Mononuclear cell (primary cell): ENCODE results near the gene SFT2D1. TPM values are rescaled to one million over a fixed set of nuclear protein-coding genes. Genes with fewer than 3 reads are reported as not detected.

Experiments
- H3K27me3 ChIP-seq: 2 replicates; pipeline ENCODE4 v1.6.0; 2011; ENCODE audit warnings: low read length, control low read depth; ENCODE audit not compliant: insufficient read depth
- H3K4me1 ChIP-seq: 2 replicates; pipeline ENCODE4 v1.5.1; 2011; ENCODE audit warnings: mild to moderate bottlenecking, low read length, control low read depth; ENCODE audit not compliant: insufficient read depth
- H3K4me3 ChIP-seq: 2 replicates; pipeline ENCODE4 v1.5.1; 2011; ENCODE audit warnings: mild to moderate bottlenecking, low read length, moderate library complexity
- H3K9me3 ChIP-seq: 2 replicates; pipeline ENCODE4 v1.5.1; 2011; ENCODE audit warnings: low read depth, mild to moderate bottlenecking, control low read depth, low read length
- total RNA-seq: library from RNA; depleted of rRNA; stranded (reverse); fragments of >200 nt; gene quantifications from one replicate; pipeline ENCODE4 v1.2.3, GENCODE V29; 2012

The SFT2D1 gene
- total RNA-seq, 1 donor = 14.2 TPM

DNA sequence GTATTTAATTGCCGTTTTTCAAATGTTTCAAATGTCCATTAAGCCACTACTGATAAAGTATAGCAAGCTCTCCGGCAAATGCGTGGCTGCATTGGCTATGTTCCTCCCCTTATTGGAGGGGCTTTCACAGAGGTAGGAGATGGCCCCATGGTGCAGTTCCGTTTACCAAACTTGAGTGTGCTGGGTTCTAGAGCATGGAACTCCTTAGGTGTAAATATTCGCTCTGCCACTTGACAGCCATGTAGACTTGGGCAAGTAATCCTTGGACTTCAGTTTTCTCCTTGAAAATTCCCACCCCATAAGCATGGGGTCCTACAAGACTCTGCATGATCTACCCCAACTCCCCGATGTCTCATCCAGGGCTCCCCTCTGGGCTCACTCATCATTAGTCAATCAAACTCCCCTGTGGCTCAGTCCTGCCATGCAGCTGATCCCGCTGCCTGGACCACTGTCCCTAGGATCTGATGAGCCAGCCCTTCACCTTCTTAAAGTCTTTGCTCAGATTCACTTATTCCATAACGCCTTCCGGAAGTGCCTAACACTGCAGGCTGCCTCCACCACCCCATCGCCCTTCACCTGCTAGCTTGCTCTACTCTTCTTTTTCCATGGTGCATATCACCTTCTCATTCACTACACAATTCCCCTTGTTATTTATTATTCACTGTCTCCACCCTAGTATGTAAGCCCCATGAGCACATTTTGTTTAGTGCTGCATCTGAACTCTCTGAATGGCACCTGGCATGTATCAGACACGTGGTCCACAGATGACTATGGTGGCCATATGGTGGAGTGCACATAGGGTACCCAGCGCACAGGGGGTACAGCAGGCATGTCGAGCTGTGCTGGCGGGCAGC, 52.9 kb downstream of the SFT2D1 start:
- no peaks in the 10 kb centered on the region for H3K9me3 ChIP-seq
- peaks cover 3% of the 10 kb centered on the region for H3K4me1 ChIP-seq
- H3K4me3 ChIP-seq = no peak overlapping the region
- H3K27me3 ChIP-seq = no peaks in the 10 kb centered on the region

DNA sequence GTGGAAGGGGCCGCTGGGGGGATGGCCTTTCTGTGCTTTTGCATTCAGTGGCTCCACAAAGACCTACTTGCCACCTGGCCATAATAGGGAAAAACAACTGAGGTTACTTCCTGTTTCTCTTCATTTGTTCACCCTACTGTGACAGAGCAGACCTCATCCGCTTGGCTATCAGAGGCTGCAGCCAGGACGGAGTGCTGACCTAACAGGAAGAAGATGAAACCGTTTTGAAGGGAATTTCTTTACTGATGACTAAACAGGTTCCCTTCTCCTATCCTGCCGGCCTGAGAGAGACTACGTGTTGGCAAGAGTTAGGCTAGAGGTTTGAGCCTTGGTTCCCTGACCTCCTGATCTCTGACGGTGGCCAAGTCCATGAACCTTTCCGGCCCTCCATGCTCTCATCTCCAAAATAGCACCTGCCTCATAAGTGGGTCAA, 55.5 kb downstream of the SFT2D1 start:
- H3K4me1 ChIP-seq = peaks cover 3% of the 10 kb centered on the region
- H3K27me3 ChIP-seq = no peaks in the 10 kb centered on the region
- H3K9me3 ChIP-seq = no peaks in the 10 kb centered on the region
- no peak overlapping the region for H3K4me3 ChIP-seq

DNA sequence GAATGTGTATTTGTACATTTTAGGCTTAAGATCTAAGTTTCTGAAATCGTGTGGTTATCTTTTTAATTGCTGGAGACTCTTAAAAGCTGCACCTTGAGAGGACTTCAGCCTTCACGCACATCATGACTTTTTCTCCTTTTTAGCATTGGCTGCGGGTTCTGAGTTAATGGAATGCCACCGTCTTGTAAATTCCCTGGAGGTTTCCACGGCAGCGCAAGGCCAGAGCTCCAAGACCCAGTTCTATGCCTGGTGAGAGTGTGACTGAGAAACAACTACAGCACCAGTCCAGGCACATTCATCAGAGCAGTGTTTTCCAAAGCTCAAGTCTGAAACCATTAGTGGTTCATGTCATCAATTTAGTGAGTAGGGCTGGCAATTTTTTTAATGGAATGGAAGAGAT, 57.1 kb downstream of the SFT2D1 start:
- Histone ChIP-seq H3K27me3 (no peaks in the 10 kb centered on the region), H3K4me3 (no peak overlapping the region), H3K9me3 (no peaks in the 10 kb centered on the region), H3K4me1 (peaks cover 3% of the 10 kb centered on the region)

DNA sequence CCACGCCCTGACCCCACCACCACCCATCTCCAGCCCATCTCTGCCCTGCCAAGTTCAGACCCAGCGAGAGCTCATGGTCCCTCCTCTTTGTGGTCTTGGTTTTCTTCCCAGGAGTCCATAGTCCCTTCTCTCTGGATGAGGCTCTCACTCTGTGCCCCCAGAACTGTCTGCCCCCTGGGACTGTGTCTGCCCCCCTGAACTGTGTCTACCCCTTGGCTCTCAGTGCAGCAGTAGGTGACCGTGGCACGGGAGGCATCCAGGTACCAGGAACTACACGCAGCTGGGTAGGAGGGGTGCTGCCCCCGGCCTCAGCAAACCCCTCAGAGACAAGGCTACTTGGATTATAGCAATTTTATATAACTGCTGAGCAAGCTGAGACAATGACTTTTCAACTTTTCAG, 57.7 kb downstream of the SFT2D1 start:
- H3K4me1 ChIP-seq = peaks cover 3% of the 10 kb centered on the region
- H3K27me3 ChIP-seq = no peaks in the 10 kb centered on the region
- no peaks in the 10 kb centered on the region for H3K9me3 ChIP-seq
- H3K4me3 ChIP-seq = no peak overlapping the region

DNA sequence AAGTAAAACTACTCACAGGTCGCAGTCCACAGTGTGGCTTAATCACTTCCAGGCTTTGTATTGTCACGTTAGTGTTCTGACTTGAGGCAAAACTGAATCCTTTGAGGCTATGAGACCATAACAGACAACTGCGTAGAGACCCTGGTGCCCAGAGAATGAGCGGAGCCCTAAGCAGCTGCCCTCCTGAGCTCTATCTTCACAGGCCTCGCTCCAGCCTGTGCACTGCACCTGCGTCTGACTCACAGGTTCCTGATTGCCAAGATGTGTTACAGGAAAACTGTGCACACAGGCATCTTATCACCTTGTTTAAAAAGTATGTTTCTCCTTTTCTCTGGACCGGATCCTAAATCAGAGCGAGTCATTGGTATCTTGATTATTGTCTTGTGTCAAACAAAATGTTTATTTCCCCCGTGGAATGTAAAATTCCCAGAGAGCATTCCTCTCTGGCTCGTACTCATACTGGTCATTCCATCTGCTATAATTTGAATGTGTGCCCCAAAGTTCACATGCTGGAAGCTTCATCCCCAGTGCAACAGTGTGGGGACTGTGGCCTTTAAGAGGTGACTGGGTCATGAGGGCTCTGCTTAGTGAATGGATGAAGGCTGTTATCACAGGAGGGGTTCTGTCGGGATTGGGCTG, 59.8 kb downstream of the SFT2D1 start:
- H3K4me3 ChIP-seq = no peak overlapping the region
- H3K4me1 ChIP-seq = peaks cover 3% of the 10 kb centered on the region
- H3K9me3 ChIP-seq = no peaks in the 10 kb centered on the region
- no peaks in the 10 kb centered on the region for H3K27me3 ChIP-seq

DNA sequence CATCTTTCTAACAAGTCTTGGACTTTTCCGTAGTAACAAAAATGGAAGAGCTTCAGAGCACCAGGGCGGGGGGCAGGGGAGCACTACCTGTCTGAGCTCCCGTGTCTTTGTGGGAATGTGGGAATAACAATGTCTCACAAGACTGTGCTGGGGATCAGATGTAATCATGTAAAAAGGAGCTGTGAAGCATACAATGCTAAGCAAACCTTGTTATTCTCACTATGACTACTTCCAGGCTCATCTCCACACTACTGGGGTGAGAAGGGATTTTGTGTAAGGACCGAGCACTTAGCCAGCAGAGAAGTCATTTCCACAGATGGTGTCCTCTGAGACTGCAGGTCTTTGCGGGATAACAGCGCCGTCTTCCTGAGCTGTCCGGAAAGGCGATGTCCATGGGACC, 61.2 kb downstream of the SFT2D1 start:
- Histone ChIP-seq H3K4me3 (no peak overlapping the region), H3K4me1 (no peaks in the 10 kb centered on the region), H3K27me3 (no peaks in the 10 kb centered on the region), H3K9me3 (no peaks in the 10 kb centered on the region)

DNA sequence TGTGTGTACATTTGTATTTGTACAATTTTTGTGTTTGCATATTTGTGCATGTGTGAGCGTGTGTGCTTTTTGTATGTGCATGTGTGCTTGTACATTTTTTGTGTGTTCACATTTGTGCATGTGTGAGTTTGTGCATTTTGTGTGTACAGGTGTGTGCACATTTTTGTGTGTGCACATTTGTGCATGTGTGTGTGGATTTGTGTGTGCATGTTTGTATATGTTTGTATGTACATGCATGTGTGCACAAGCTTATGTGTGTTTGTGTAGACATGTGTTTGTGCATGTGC, 63.0 kb downstream of the SFT2D1 start:
- Histone ChIP-seq H3K4me1 (peaks cover 6% of the 10 kb centered on the region), H3K27me3 (no peaks in the 10 kb centered on the region), H3K4me3 (no peak overlapping the region), H3K9me3 (no peaks in the 10 kb centered on the region)

DNA sequence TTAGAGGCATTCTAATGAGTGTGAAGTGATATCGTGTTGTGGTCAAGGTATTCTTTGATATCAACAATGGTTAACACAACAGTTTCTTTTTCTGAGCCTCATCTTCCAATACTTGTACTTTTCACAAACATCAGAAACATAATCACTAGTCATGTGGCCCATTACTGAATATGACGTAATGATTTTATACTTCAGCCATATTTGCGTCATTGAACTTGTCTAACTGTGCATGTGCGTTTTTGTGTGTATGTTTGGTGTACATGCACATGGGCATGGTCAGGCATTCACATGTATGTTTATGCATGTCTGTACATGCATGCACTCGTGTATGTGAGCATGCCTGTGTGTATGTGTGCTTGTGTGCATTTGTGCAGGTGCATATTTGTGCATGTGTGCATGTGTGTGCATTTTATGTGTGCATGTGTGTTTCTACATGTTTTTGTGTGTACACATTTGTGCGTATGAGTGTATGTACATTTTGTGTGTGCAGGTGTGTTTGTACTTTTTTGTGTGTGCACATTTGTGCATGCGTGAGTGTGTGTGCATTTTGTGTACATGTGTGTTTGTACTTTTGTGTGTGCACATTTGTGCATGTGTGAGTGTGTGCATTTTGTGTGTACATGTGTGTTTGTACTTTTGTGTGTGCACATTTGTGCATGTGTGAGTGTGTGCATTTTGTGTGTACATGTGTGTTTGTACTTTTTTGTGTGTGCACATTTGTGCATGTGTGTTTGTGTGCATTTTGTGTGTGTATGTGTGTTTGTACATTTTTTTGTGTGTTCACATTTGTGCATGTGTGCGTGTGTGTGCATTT, 63.6 kb downstream of the SFT2D1 start:
- H3K4me3 ChIP-seq = no peak overlapping the region
- no peaks in the 10 kb centered on the region for H3K27me3 ChIP-seq
- peaks cover 6% of the 10 kb centered on the region for H3K4me1 ChIP-seq
- H3K9me3 ChIP-seq = no peaks in the 10 kb centered on the region

DNA sequence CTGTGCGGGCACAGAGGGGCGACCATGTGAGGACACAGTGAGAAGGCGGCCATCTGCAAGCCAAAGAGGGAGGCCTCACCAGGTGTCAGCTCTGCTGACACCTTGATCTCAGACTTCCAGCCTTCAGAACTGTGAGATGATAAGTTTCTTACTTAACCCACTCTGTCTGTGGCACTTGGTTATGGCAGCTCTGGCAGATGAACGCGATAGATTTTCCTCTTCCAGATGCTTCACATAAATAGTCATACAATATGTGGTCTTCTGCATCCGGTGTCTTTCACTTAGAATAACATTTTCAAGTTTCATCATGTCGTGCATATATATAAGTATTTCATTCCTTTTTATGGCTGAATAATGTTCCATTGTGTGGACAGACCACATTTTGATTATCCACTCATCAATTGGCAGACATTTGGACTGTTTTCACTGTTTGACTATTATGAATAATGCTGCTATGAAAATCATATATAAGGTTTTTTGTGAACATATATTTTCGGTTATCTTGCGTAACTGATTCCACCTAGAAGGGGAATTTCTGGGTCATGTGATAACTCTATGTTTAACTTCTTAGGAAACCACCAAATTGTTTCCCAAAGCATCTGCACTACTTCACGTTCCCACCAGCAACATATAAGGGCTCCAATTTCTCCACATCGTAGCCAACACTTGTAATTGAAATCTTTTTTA, 64.3 kb downstream of the SFT2D1 start:
- peaks cover 6% of the 10 kb centered on the region for H3K4me1 ChIP-seq
- no peaks in the 10 kb centered on the region for H3K9me3 ChIP-seq
- H3K27me3 ChIP-seq = no peaks in the 10 kb centered on the region
- no peak overlapping the region for H3K4me3 ChIP-seq

DNA sequence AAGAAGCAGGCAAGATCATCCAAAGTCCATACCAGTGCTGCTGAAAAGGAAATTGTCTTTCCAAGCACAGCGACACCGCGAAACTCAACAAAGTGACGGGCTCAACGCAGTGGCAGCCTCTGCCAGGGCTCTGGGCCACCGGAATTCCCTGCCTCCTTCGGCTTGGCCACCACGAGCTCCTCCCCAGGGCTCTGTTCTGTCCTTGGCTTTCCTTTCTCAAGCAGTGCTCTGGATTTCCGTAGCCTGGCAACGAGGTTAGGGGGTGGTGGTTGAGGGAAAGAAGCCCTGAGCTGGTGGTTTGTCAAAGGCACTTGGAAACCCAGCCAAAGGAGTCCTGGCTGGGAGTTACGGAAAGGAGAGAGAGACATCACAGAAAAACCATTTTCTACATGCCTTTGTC, 65.3 kb downstream of the SFT2D1 start:
- H3K4me1 ChIP-seq = peaks cover 6% of the 10 kb centered on the region

DNA sequence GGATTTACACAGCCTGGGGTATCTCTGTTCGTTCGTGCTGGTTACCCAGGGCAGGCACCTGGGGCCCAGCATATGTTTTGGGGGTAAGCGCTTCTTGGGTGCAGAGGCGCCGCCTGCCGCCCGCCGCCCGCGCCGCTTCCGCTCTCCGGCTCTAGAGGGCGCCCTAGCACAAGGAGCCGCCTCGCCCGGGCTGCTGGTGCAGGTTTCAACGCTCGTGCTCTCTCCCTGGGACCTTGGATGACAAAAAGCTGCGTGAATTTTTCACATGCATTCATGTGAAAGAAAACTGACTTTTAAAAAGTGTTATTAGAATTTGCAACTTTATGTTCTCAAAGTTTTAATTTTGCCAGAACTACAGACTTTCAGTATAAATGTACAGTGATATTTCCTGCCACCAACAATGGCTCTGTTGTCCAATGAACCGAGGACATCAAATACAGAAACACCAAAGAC, 66.6 kb downstream of the SFT2D1 start:
- no peaks in the 10 kb centered on the region for H3K9me3 ChIP-seq
- H3K27me3 ChIP-seq = no peaks in the 10 kb centered on the region
- no peak overlapping the region for H3K4me3 ChIP-seq
- peaks cover 6% of the 10 kb centered on the region for H3K4me1 ChIP-seq

More for the DNA sequence above, 65.3 kb downstream of the SFT2D1 start:
- Histone ChIP-seq H3K4me3 (no peak overlapping the region), H3K27me3 (no peaks in the 10 kb centered on the region), H3K9me3 (no peaks in the 10 kb centered on the region)

DNA sequence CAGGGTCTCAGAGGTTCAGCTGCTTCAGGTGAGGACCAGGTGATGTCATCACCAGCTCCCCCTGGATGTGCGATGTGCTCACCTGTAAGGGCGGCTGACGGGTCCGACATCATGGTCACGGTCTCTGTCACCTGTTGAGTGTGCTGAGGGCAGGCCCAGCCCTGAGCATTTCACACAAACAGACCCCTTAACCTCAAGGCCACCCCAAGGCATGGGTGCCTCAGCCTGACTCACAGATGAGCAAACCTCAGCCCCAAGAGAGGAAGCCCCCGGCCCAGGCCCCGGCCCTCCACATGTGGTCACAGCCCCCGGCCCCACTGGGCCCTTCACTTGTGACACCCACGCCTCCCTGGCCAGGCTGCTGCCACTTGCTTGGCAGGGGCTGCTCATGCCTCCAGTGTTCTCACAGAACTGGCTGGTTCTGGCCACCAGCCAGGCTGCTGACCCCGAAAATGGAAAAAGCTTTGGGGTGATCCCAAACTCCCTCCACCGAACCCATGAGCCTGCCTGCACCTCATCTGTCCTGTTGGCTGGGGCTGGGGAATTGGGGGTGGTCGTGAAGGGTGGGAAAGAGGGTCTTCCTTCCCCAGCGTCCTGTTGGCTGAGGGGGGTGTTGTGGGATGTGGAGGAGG, 67.5 kb downstream of the SFT2D1 start:
- Histone ChIP-seq H3K9me3 (no peaks in the 10 kb centered on the region), H3K27me3 (no peaks in the 10 kb centered on the region), H3K4me1 (peaks cover 6% of the 10 kb centered on the region), H3K4me3 (no peak overlapping the region)

DNA sequence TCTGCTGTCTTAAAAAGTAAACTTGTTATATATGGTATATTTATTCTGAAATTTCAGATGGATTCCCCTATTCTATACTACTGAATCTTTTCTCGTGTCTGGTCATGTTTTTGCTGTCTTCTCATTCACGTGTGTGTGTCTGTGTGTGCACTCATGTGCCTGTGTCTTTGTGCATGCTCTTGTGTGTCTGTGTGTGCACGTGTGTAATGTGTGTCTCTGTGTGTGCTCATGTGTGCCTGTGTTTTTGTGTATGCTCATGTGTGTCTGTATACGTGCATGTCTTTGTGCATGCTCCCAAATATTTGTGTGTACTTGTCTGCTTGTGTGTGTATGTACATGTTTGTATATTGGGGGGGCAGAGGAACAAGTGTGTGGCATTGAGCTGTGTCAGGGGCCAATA, 68.2 kb downstream of the SFT2D1 start:
- Histone ChIP-seq H3K4me3 (no peak overlapping the region), H3K4me1 (peaks cover 6% of the 10 kb centered on the region), H3K9me3 (no peaks in the 10 kb centered on the region), H3K27me3 (no peaks in the 10 kb centered on the region)

DNA sequence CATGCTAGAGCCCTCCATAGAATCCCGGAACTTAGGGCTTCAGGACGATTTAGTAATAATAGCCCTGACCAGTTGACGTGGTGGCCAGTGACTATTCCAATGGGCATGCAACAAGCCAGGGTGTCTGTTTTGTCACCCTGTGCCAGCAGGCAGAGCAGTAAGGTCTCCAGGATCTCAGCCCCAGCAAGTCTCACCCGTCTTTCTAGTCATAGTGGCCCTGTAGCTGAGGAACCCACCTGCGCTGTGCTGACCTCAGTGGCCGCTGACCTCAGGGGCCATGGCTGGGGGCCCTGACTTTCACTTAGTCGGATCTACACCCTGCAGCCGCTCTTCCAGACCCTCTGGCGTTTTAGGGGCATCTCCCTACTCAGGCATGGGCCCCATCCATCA, 71.0 kb downstream of the SFT2D1 start:
- no peak overlapping the region for H3K4me3 ChIP-seq
- H3K27me3 ChIP-seq = no peaks in the 10 kb centered on the region
- no peaks in the 10 kb centered on the region for H3K9me3 ChIP-seq
- H3K4me1 ChIP-seq = peaks cover 6% of the 10 kb centered on the region
